GM18511 (cell line): Measurements from ENCODE around the gene ZNF165.
"Not testable (repeated sequence)": the region's sequence is repeated elsewhere in the genome, so short reads cannot be mapped to it uniquely, and the experiment has no call there.

Experiments used
- ATAC-seq: cut with Tn5 transposase; IDR thresholded peaks from one replicate; pipeline ENCODE4 v1.9.1; 2021; ENCODE audit warnings: mild to moderate bottlenecking, moderate library complexity; ENCODE audit not compliant: unreplicated experiment

The ZNF165 gene

GRCh38 chr6:28118217-28118616 is 37.8 kb downstream of the ZNF165 start:
- ATAC-seq, result no peak

DNA sequence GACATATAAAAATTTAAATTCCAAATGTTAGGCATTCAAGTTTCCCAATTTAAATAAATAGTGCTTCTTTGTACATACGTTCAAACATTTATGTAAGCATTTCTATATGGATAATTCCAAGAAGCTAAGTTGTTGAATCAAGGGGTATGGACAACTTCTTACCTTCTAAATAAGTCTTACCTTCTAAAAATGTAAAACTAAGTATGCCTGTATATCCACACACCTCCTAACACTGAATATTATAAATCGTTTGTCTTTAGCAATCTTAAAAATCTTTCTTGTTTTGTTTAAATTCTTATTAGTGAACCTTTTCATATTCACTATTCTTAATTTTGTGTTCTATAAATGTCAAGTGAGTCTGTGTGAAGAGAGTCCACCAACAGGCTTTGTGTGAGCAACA is 41.5 kb downstream of the ZNF165 start:
- no peak for ATAC-seq

- ATAC-seq, result not testable (repeated sequence)
Measured at GRCh38 chr6:28122283-28122682, 41.9 kb downstream of the ZNF165 start.

GRCh38 chr6:28124350-28124970 is 44.1 kb downstream of the ZNF165 start, which contains the start of gene ZSCAN16:
ZSCAN16 (plus strand) TSS chr6:28124609; CDS start chr6:28125444, 835 bp downstream.
- ATAC-seq, result peak; percentile 95

DNA sequence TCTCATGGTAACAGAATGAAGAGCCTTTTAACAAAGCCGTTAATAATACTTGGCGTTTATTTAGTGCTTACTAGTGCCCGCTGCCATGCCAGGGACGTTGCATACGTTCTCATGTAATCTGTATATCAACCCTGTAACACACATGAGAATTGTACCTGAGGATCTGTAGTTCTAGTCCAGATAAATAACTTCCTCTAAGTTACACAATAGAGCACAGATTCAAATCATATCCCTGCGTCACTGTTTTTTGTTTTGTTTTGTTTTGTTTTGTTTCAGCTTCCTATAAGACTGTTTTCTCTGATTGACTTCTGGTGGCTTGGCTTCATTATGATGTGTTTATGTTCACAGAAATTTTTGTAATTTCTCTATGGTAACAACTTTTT is 44.6 kb downstream of the ZNF165 start:
- ATAC-seq, result peak; percentile 10

DNA sequence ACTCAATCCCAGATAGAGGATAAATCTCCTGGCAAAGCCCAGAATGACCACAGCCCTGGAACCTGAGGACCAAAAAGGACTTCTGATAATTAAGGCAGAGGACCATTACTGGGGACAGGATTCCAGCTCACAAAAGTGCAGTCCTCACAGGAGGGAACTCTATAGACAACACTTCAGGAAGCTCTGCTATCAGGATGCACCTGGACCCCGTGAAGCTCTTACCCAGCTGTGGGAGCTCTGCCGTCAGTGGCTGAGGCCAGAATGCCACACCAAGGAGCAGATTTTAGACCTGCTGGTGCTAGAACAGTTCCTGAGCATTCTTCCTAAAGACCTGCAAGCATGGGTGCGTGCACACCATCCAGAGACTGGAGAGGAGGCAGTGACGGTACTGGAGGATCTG is 45.0 kb downstream of the ZNF165 start:
- ATAC-seq, result no peak

DNA sequence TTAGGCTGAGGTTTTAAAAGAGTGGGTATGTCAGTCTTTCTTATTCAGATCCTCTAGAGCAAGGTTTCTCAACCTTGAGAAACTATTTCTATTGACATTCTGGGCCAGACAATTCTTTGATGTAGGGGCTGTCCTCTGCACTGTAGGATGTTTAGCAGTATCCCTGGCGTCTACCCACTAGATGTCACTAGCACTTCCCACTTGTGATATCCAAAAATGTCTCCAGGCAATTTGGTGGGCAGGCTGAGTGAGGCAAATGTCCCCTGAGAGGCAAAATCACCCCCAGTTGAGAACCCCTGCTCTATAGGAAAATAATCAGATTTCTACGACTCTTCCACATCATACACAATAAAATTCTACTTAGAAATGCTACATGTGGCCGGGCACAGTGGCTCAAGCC is 53.6 kb downstream of the ZNF165 start:
- no peak for ATAC-seq

DNA sequence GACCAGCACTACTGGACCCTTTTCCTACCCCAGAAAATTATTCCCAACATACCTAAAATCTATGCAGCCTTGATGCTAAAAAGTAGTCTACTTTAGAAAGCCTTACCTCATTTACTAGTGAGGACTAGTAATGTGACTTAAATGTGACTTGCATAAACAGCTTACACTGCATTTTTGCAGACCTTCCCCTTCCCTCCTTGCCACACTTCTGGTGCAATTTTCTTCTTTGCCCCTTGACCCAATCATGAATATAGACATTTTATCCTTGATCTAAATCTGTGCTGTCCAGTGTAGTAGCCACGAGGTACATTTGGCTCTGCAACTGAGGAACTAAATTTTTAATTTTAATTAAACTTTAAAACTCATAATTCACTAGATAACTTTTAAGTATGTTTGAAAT is 54.3 kb downstream of the ZNF165 start:
- ATAC-seq, result no peak

- ATAC-seq, result no peak
Measured at GRCh38 chr6:28135393-28135792, 55.0 kb downstream of the ZNF165 start.

DNA sequence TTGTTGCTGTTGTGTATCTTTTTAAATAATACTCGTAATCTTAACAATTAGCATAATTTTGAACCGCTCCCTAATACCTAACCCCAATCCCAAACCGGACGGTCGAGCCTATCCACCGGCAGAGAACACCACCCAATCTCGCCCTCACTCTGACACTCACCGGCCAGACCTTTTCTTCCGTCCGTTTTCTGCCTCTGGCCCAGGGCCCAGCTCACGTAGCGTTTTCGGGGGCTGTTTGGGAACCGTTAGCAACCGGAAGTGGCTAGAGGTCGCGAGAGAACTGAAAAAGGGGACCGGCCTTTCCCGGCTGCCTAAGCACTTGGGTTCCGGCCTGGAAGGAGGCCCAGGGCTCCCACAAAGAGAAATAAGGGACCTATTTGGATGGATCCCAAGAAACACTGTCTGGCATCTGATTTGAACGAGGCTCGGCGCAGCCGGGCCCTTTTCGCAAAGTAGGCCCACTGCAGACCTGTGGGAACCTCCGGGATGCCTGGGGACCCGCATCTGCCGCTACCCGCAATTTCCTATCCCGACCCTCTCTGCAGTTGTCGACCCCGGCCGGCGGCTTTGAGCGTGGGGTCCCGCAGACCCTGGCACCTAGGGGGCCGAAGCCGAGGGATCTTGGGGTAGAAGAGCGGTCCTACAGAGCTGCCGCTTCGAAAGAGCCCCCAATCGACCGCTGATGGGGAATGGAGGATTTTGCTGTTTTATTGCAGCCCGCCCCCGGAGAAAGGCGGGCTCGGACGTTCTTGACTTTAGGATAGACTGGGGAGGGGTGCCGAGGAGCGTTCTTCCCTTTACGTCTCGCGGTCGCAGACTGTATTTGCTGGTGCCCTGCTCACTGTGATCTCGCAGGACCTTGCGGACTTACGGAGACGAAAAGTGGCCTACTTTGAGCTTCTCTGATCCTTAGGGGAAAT is 56.5 kb downstream of the ZNF165 start:
- ATAC-seq, result peak; percentile 70

GRCh38 chr6:28137505-28137981 is 57.2 kb downstream of the ZNF165 start:
- ATAC-seq, result peak; percentile 39
